SK-N-MC (cell line): ENCODE measurements around the gene BMF.

Experiments
- DNase-seq: peaks from one replicate; pipeline ENCODE4 v3.0.0-alpha.2; 2011; ENCODE audit warnings: low read depth, low spot score
- H3K27ac ChIP-seq: fragments of 200-600 bp; sonication (generic); 2 replicates; pipeline ENCODE4 v1.5.1; 2016; ENCODE audit warnings: mixed run types
- H3K36me3 ChIP-seq: fragments of 200-600 bp; sonication (generic); 2 replicates; pipeline ENCODE4 v1.6.1; 2017; ENCODE audit warnings: antibody characterized with exemption, low read length, mixed read lengths; ENCODE audit not compliant: insufficient read depth
- H3K4me3 ChIP-seq: fragments of 200-600 bp; sonication (generic); 2 replicates; pipeline ENCODE4 v1.5.1; 2016
- H3K9ac ChIP-seq: fragments of 200-600 bp; sonication (generic); 2 replicates; pipeline ENCODE4 v1.8.0; 2017; ENCODE audit warnings: mixed run types, mixed read lengths; ENCODE audit not compliant: insufficient read length
- H3K9me3 ChIP-seq: fragments of 200-600 bp; sonication (generic); 2 replicates; pipeline ENCODE4 v1.6.1; 2017; ENCODE audit warnings: low read depth, mild to moderate bottlenecking, antibody characterized with exemption, low read length, moderate library complexity, mixed read lengths
- EZH2 ChIP-seq: fragments of 200-600 bp; sonication (generic); IDR thresholded peaks from one replicate; pipeline ENCODE4 v1.6.1; 2017; ENCODE audit warnings: antibody characterized with exemption
- FOXP2 ChIP-seq: optimal IDR thresholded peaks from 2 replicates; pipeline ENCODE3; 2011; ENCODE audit warnings: mild to moderate bottlenecking, moderate library complexity; ENCODE audit not compliant: insufficient read depth; ENCODE audit errors: extremely low read length, control extremely low read depth
- POLR2AphosphoS5 ChIP-seq: IDR thresholded peaks from 2 replicates; pipeline ENCODE4 v1.6.1; 2012; ENCODE audit warnings: mild to moderate bottlenecking, low read depth, low read length, borderline replicate concordance

The BMF gene

DNA sequence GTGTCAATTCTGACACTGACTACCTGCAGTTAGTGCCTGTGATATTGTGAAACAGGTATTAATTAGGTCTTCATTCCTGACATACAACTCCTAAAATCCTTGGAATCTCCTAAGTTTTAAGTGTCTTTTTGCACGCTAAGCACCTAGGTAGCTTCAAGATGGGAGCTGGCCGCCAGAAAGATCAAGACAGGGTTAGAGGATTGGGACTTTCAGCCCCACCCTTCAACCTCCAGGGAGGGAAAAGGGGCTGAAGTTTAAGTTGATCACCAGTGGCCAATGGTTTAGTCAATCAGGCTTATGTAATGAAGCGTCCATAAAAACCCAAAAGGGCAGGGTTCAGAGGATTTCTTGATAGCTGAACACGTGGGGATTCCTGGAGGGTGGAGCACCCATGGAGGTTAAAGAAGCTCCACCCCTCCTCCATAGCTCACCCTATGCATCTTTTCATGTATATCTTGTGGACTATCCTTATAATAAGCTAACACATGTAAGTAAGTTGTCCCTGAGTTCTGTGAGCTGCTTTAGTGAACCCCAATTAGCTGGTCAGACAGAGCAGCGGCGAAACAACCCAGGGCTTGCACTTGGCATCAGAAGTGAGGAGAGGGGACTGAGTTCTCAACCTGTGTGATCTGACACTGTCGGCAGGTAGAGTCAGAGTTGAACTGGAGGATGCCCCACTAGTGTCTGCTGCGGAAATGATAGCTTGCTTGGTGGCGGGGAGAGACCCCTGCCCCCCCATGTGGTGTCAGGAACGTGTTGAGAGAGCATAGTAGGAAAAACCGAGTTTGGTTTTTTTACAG is 56.9 kb downstream of the BMF start:
- no peak for DNase-seq
- Histone ChIP-seq H3K9ac (no peak overlapping the region), H3K27ac (0 out of 2 replicates have a peak overlapping the region, but pooled peaks have one; percentile 2), H3K4me3 (no peak overlapping the region), H3K9me3 (no peaks in the 10 kb centered on the region), H3K36me3 (no peaks in the 10 kb centered on the region)
- TF ChIP-seq POLR2AphosphoS5 (no peak), FOXP2 (no peak), EZH2 (no peak)

DNA sequence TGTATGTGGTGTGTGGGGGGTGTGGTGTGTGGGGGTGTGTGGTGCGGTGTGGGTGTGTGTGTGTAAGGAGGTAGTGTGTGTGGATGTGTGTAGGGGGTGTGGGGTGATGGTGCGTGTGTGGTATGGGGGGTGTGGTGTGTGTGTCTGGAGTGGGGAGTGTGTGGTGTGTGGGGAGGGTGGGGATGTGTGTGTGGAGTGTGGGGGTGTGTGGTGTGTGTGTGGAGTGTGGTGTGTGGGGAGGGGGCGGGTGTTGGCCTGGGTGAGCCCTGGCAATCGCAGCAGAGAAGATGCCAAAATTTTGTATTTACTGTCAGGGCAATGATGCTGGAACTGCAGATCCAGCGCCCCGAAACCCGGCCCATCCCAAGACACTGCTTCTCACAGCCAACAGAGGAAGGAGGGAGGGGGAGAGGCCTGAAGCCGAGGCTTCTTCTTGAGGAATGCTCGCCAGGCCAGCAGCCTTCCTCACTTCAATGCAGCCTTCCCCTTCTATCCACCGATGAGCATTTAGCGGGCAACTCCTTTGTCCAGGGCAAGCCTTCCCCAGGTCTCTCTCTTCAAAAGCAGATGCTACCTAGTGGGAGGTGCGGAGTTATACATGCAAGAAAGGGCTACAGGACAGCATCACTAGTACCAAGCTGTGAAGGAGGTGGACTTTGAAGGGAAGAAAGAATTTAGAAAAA is 57.8 kb downstream of the BMF start:
- Histone ChIP-seq H3K27ac (peak overlapping the region; percentile 52), H3K9me3 (no peaks in the 10 kb centered on the region), H3K9ac (no peak overlapping the region), H3K4me3 (no peak overlapping the region), H3K36me3 (no peaks in the 10 kb centered on the region)
- no peak for DNase-seq
- TF ChIP-seq POLR2AphosphoS5 (no peak), EZH2 (no peak), FOXP2 (no peak)

DNA sequence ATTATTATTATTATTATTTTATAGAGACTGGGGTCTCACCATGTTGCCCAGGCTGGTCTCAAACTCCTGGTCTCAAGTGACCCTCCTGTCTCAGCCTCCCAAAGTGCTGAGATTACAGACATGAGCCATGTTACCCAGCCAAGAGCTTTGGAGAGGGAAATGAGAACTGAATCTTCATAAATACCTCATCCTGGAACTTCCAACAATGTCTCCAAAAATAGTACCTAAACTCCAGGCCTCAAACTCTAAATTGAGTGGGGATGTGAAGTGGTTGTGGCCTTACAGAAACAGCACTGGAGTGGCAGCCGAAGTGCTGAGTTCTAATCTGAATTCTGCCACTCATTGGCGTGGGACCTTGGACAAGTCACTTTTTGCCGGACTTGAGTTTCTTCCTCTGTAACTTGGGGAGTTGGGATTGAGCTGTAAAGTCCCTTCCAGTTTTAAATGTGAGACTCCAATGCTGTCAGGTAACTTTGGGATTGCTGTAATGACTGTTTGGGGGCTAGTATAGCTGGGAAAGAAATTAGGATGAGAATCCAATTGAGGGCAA is 59.7 kb downstream of the BMF start:
- no peak overlapping the region for H3K9ac ChIP-seq
- peak overlapping the region; percentile 70 for H3K27ac ChIP-seq
- DNase-seq, result no peak
- H3K9me3 ChIP-seq, result no peaks in the 10 kb centered on the region
- H3K36me3 ChIP-seq, result no peaks in the 10 kb centered on the region
- TF ChIP-seq EZH2 (no peak), FOXP2 (no peak), POLR2AphosphoS5 (no peak)
- H3K4me3 ChIP-seq, result no peak overlapping the region

DNA sequence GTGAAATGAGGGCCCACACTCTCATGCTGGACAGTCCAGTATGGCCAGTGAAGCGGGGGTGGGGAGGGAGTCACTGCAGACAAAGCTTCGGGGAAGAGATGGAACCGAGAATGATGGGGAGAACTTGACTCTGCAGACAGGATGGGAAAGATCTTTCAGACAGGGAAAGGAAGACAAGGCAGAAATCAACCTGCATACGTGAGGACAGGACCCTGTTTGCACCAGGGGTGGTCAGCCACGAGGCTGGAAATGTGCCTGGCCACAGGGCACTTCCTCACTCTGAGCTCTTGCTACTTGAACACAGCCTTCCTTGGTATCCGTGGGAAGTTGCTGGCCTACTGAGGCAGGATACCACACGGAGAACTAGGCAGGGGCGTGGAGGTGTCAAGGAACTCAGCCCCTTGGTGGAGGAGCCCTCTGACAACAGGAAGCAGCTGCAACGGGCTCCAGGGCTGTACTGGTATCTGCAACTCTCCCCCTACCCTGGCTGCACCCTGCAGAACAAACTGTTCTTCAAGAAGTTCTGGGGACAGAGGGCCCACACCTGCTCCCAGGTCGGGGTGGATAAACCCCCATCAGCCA is 60.4 kb downstream of the BMF start:
- H3K36me3 ChIP-seq, result no peaks in the 10 kb centered on the region
- DNase-seq, result no peak
- no peak overlapping the region for H3K9ac ChIP-seq
- H3K4me3 ChIP-seq, result no peak overlapping the region
- no peaks in the 10 kb centered on the region for H3K9me3 ChIP-seq
- H3K27ac ChIP-seq, result peak overlapping the region; percentile 83
- TF ChIP-seq POLR2AphosphoS5 (no peak), EZH2 (no peak), FOXP2 (no peak)

DNA sequence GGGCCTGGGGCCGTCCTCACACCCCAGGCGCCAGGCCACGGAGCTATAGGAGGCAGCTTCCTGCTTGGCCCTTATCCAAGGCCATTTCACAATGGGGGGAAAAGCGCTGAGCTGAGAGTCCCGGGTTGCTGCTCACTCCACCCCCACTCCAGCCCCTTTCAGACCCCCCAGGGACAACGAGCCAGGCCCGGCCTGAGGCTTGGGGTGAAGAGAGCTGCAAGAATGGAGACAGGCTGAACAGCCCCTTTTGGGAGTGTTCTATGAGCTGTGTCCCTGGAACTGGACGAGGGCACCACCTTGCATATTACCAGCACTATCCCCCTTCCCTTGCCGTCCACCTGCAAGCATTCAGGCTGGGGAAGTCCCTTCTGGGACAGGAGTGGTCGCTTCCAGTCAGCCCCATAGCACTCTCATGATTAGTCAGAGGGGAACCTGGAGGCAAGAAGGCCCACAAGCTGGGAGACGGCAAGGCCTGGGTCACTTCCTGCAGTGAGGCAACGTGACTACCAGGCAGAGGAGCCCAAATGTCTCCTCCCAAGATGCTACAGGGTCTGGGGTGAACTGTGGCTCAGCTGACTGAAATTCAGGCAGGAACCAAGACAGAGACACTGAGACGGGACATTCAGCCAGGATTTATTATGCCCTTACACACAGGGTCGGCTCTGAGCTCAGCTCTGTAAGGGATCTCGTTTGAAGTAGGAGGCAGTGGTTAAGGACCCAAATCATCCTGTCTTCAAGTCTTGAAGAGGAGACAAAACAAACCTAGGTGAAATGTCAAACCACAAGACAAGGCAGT is 61.1 kb downstream of the BMF start:
- H3K9me3 ChIP-seq, result no peaks in the 10 kb centered on the region
- DNase-seq, result peak; percentile 26
- no peak overlapping the region for H3K9ac ChIP-seq
- no peaks in the 10 kb centered on the region for H3K36me3 ChIP-seq
- peak; percentile 18; the same call in 1 of the 2 replicates for TF ChIP-seq POLR2AphosphoS5
- TF ChIP-seq EZH2, result no peak
- H3K4me3 ChIP-seq, result peak overlapping the region; percentile 36
- H3K27ac ChIP-seq, result peak overlapping the region; percentile 83

DNA sequence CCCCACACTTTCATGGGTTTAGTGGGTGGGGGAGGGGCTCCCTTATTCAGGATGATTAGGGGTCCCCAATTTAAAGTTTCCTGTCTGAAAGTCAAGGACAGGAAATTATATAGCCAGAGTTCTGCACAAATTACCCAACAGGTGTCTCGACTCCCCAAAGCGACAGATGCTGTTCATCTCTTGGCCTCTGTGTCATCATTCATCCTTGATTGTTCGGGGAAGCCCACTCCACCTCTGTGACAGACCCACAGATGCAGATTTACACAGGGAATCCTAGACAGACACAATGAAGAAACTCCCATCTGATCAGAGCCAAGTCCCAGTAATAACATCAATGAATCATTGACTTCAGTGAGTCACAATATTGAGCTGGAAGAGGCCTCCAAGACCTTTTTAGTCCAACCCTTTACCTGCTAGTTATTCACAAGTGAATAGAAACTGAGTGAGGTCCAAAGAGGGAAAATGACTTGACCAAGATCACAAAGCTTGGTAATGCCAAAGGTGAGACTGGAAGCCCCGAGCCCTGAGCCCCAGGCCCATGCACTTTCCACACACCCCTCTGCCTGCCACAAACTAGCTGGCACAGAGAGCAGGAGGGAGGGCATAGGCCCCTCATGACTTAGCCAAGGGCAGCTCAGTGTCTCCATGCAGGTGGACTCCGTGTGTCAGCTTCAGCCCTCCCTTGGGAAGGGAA is 61.8 kb downstream of the BMF start:
- TF ChIP-seq EZH2 (no peak), FOXP2 (no peak), POLR2AphosphoS5 (no peak)
- no peak for DNase-seq
- no peaks in the 10 kb centered on the region for H3K36me3 ChIP-seq
- no peaks in the 10 kb centered on the region for H3K9me3 ChIP-seq
- H3K4me3 ChIP-seq, result peak overlapping the region; percentile 36
- H3K27ac ChIP-seq, result peak overlapping the region; percentile 83
- H3K9ac ChIP-seq, result no peak overlapping the region

DNA sequence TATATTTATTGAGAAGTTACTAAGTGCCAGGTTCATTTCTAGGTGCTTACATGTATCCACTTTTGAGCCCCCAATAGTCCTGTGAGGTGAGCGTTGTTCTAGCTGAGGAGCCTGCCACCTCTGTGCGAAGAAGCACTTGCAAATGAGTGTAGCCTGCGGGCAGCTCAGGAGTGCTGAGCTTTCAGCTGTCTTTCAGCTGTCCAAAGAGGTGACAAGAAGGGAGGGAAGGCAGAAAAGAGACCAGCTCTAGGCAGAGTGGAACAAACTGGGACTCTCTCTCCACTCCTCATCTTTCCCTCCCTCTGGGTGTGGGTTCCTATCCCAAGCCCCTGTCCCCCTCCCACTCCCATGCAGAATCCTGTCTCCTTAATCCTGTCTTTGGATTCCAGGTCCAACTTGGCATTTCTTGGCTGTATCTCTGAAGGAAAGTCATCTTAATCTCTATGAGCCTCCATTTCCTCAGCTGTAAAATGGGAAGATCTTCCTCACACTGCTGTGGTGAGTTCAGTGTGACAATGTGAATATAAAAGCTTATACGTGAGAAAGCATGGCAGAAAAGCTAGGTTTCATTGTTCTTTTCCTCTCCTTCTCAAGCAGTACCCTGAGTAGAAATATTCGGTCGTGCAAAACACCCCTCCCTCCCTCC is 63.0 kb downstream of the BMF start:
- Histone ChIP-seq H3K4me3 (peak overlapping the region; percentile 69; the same call in 1 of the 2 replicates), H3K9ac (no peak overlapping the region), H3K36me3 (no peaks in the 10 kb centered on the region), H3K27ac (peak overlapping the region; percentile 83), H3K9me3 (no peaks in the 10 kb centered on the region)
- DNase-seq, result no peak
- TF ChIP-seq FOXP2, result no peak
- TF ChIP-seq POLR2AphosphoS5, result no peak
- no peak for TF ChIP-seq EZH2
